ENCODE measurements around the gene PCID2.

Gene PCID2

GRCh38 chr13:113216254-113217048 lies 8.0 kb upstream of the PCID2 start:
- Histone ChIP-seq H3K4me1 (ENCODE audit: control insufficient read depth, low read length) (peaks cover 13% of the 10 kb centered on the region), H3K27me3 (ENCODE audit: control insufficient read depth, low read length) (no peaks in the 10 kb centered on the region), H3K27ac (ENCODE audit: low read depth, low read length) (no peak overlapping the region), H3F3A (ENCODE audit: control insufficient read depth, insufficient read depth) (no peaks in the 10 kb centered on the region; the same call in 1 of the 2 replicates), H3K4me3 (ENCODE audit: low read length) (no peak overlapping the region), H3K9me2 (replicated peaks; ENCODE audit: control insufficient read depth, low read length) (no peaks in the 10 kb centered on the region), H4K20me1 (ENCODE audit: control insufficient read depth, insufficient read depth, low read depth, low read length) (peaks cover 43% of the 10 kb centered on the region), H3K9me3 (ENCODE audit: control insufficient read depth, insufficient read depth, low read length) (no peaks in the 10 kb centered on the region), H3K79me2 (ENCODE audit: control insufficient read depth, low read length) (peaks cover 100% of the 10 kb centered on the region), H3K36me3 (ENCODE audit: control insufficient read depth, low read length) (peaks cover 61% of the 10 kb centered on the region), H3K4me2 (ENCODE audit: low read length) (no peak overlapping the region)
- no peak for TF ChIP-seq EZH2phosphoT487 (IDR thresholded peaks at IDR 0.05; ENCODE audit: borderline replicate concordance, low read length)
- TF ChIP-seq CTCF (IDR thresholded peaks at IDR 0.05; ENCODE audit: low read depth, low read length, poor library complexity, severe bottlenecking): no peak

- H3K4me1 ChIP-seq (ENCODE audit: control insufficient read depth, low read length): peaks cover 35% of the 10 kb centered on the region
- TF ChIP-seq EZH2phosphoT487 (IDR thresholded peaks at IDR 0.05; ENCODE audit: borderline replicate concordance, low read length): no peak
- TF ChIP-seq CTCF (IDR thresholded peaks at IDR 0.05; ENCODE audit: low read depth, low read length, poor library complexity, severe bottlenecking): peak; percentile 43
- no peak overlapping the region for H3K4me3 ChIP-seq (ENCODE audit: low read length)
- H3F3A ChIP-seq (ENCODE audit: control insufficient read depth, insufficient read depth): 0 out of 2 replicates have a peak, but pooled peaks cover 3% of the 10 kb centered on the region
- peaks cover 95% of the 10 kb centered on the region for H3K79me2 ChIP-seq (ENCODE audit: control insufficient read depth, low read length)
- H3K9me3 ChIP-seq (ENCODE audit: control insufficient read depth, insufficient read depth, low read length): no peaks in the 10 kb centered on the region
- H3K4me2 ChIP-seq (ENCODE audit: low read length): no peak overlapping the region
- no peaks in the 10 kb centered on the region for H3K27me3 ChIP-seq (ENCODE audit: control insufficient read depth, low read length)
- no peak overlapping the region for H3K27ac ChIP-seq (ENCODE audit: low read depth, low read length)
- H3K36me3 ChIP-seq (ENCODE audit: control insufficient read depth, low read length): peaks cover 54% of the 10 kb centered on the region
- peaks cover 41% of the 10 kb centered on the region for H4K20me1 ChIP-seq (ENCODE audit: control insufficient read depth, insufficient read depth, low read depth, low read length)
- H3K9me2 ChIP-seq (replicated peaks; ENCODE audit: control insufficient read depth, low read length): no peaks in the 10 kb centered on the region
Observed at GRCh38 chr13:113211774-113212173, 3.3 kb upstream of the PCID2 start.

- H3K4me2 ChIP-seq (ENCODE audit: low read length): peak overlapping the region; percentile 71
- no peak for TF ChIP-seq CTCF (IDR thresholded peaks at IDR 0.05; ENCODE audit: low read depth, low read length, poor library complexity, severe bottlenecking)
- no peak for TF ChIP-seq EZH2phosphoT487 (IDR thresholded peaks at IDR 0.05; ENCODE audit: borderline replicate concordance, low read length)
- H3K79me2 ChIP-seq (ENCODE audit: control insufficient read depth, low read length): peaks cover 95% of the 10 kb centered on the region
- H3K4me1 ChIP-seq (ENCODE audit: control insufficient read depth, low read length): peaks cover 44% of the 10 kb centered on the region
- peak overlapping the region; percentile 77 for H3K4me3 ChIP-seq (ENCODE audit: low read length)
- 0 out of 2 replicates have a peak, but pooled peaks cover 3% of the 10 kb centered on the region for H3F3A ChIP-seq (ENCODE audit: control insufficient read depth, insufficient read depth)
- peaks cover 64% of the 10 kb centered on the region for H3K36me3 ChIP-seq (ENCODE audit: control insufficient read depth, low read length)
- no peak overlapping the region for H3K27ac ChIP-seq (ENCODE audit: low read depth, low read length)
- peaks cover 35% of the 10 kb centered on the region for H4K20me1 ChIP-seq (ENCODE audit: control insufficient read depth, insufficient read depth, low read depth, low read length)
- H3K9me2 ChIP-seq (replicated peaks; ENCODE audit: control insufficient read depth, low read length): no peaks in the 10 kb centered on the region
- H3K9me3 ChIP-seq (ENCODE audit: control insufficient read depth, insufficient read depth, low read length): no peaks in the 10 kb centered on the region
- H3K27me3 ChIP-seq (ENCODE audit: control insufficient read depth, low read length): no peaks in the 10 kb centered on the region
Observed at GRCh38 chr13:113210833-113211232, 2.4 kb upstream of the PCID2 start.

Measured in DOHH2 (cell line).